ENCODE data around the gene MRGPRD. TPM values are rescaled to one million over a fixed set of nuclear protein-coding genes. Genes with fewer than 3 reads are reported as not detected.
"Not testable (repeated sequence)": the region's sequence is repeated elsewhere in the genome, so short reads cannot be mapped to it uniquely, and the experiment has no call there.

MRGPRD gene
- total RNA-seq, 1 donor from 2014 or later, result not detected

- H3K4me3 ChIP-seq, result no peak overlapping the region
- peak overlapping the region; percentile 56 for H3K27ac ChIP-seq (replicated peaks)
- no peaks in the 10 kb centered on the region for H3K9me3 ChIP-seq (replicated peaks)
- TF ChIP-seq CTCF (IDR thresholded peaks at IDR 0.05; ENCODE audit: borderline replicate concordance), result no peak
- H3K27me3 ChIP-seq (ENCODE audit: low read depth), result peaks cover 15% of the 10 kb centered on the region
- no peak for DNase-seq
- peaks cover 17% of the 10 kb centered on the region for H3K4me1 ChIP-seq
- H3K36me3 ChIP-seq, result peaks cover 5% of the 10 kb centered on the region
- intact Hi-C loops (cut with micrococcal nuclease), result no loop called here
Measured at GRCh38 chr11:69001243-69002081, 20.7 kb upstream of the MRGPRD start.

- H3K4me1 ChIP-seq, result peaks cover 17% of the 10 kb centered on the region
- peak overlapping the region; percentile 56 for H3K27ac ChIP-seq (replicated peaks)
- no peaks in the 10 kb centered on the region for H3K9me3 ChIP-seq (replicated peaks)
- TF ChIP-seq CTCF (IDR thresholded peaks at IDR 0.05; ENCODE audit: borderline replicate concordance), result peak; percentile 51
- no peak for DNase-seq
- H3K27me3 ChIP-seq (ENCODE audit: low read depth), result peaks cover 15% of the 10 kb centered on the region
- peaks cover 5% of the 10 kb centered on the region for H3K36me3 ChIP-seq
- intact Hi-C loops (cut with micrococcal nuclease), result no loop called here
- no peak overlapping the region for H3K4me3 ChIP-seq
Measured at GRCh38 chr11:69000831-69001242, 20.1 kb upstream of the MRGPRD start.

- peak overlapping the region; percentile 48 for H3K27ac ChIP-seq (replicated peaks)
- DNase-seq, result no peak
- H3K4me3 ChIP-seq, result no peak overlapping the region
- peaks cover 17% of the 10 kb centered on the region for H3K4me1 ChIP-seq
- no peak for TF ChIP-seq CTCF (IDR thresholded peaks at IDR 0.05; ENCODE audit: borderline replicate concordance)
- H3K9me3 ChIP-seq (replicated peaks), result no peaks in the 10 kb centered on the region
- H3K27me3 ChIP-seq (ENCODE audit: low read depth), result peaks cover 15% of the 10 kb centered on the region
- peaks cover 1% of the 10 kb centered on the region for H3K36me3 ChIP-seq
- intact Hi-C loops (cut with micrococcal nuclease), result no loop called here
Measured at GRCh38 chr11:69000391-69000790, 19.6 kb upstream of the MRGPRD start.

- DNase-seq; H3K9me3 ChIP-seq (replicated peaks); intact Hi-C loops (cut with micrococcal nuclease); H3K4me3 ChIP-seq; H3K36me3 ChIP-seq: not testable (repeated sequence)
- Histone ChIP-seq H3K27me3 (ENCODE audit: low read depth) (peaks cover 13% of the 10 kb centered on the region), H3K27ac (replicated peaks) (peak overlapping the region; percentile 48), H3K4me1 (peaks cover 17% of the 10 kb centered on the region)
Measured at GRCh38 chr11:68999748-69000355, 19.1 kb upstream of the MRGPRD start.

- peak overlapping the region; percentile 5 for H3K27ac ChIP-seq (replicated peaks)
Measured at GRCh38 chr11:68999093-68999747, 18.4 kb upstream of the MRGPRD start.

More at GRCh38 chr11:68999093-68999747, 18.4 kb upstream of the MRGPRD start:
- no peak for TF ChIP-seq CTCF (IDR thresholded peaks at IDR 0.05; ENCODE audit: borderline replicate concordance)
- Histone ChIP-seq H3K9me3 (replicated peaks) (no peaks in the 10 kb centered on the region), H3K36me3 (no peaks in the 10 kb centered on the region), H3K27me3 (ENCODE audit: low read depth) (peaks cover 13% of the 10 kb centered on the region), H3K4me3 (no peak overlapping the region), H3K4me1 (peaks cover 17% of the 10 kb centered on the region)
- no peak for DNase-seq
- intact Hi-C loops (cut with micrococcal nuclease), result no loop called here
